NCI-H510A treated with DMSO at 0.1 percent for 48 hours (cell line): Measurements from ENCODE around the gene C2orf92.
"Not testable (repeated sequence)": the region's sequence is repeated elsewhere in the genome, so short reads cannot be mapped to it uniquely, and the experiment has no call there.

Source experiments
- DNase-seq: peaks from one replicate; lab custom pipeline; 2025; lab: John Stamatoyannopoulos, UW

Gene C2orf92

GRCh38 chr2:97660044-97660774 is 9.3 kb upstream of the C2orf92 start:
- DNase-seq, result no peak

GRCh38 chr2:97660775-97661389 is 8.6 kb upstream of the C2orf92 start:
- DNase-seq, result no peak

- DNase-seq, result no peak
Measured at GRCh38 chr2:97661927-97662326, 7.6 kb upstream of the C2orf92 start.

- peak; percentile 2 for DNase-seq
Measured at GRCh38 chr2:97662386-97662894, 7.1 kb upstream of the C2orf92 start.

- DNase-seq, result peak; percentile 31
Measured at GRCh38 chr2:97662895-97663625, 6.5 kb upstream of the C2orf92 start.

- DNase-seq, result no peak
Measured at GRCh38 chr2:97663626-97663961, 5.9 kb upstream of the C2orf92 start.

- peak; percentile 93 for DNase-seq
Measured at GRCh38 chr2:97663962-97664635, 5.4 kb upstream of the C2orf92 start, which contains the start of gene ACTR1B. TSS of gene ACTR1B (minus strand) at chr2:97664044. CDS start at chr2:97663890, 154 bp downstream.

- peak; percentile 41 for DNase-seq
Measured at GRCh38 chr2:97664636-97664970, 4.9 kb upstream of the C2orf92 start.

- DNase-seq, result no peak
Measured at GRCh38 chr2:97670471-97670870, 958 bp downstream of the C2orf92 start.

GRCh38 chr2:97671526-97671925 is 2.0 kb downstream of the C2orf92 start:
- no peak for DNase-seq

GRCh38 chr2:97672606-97673140 is 3.2 kb downstream of the C2orf92 start:
- DNase-seq, result not testable (repeated sequence)

- DNase-seq, result no peak
Measured at GRCh38 chr2:97673182-97673914, 3.8 kb downstream of the C2orf92 start.

GRCh38 chr2:97673915-97674283 is 4.4 kb downstream of the C2orf92 start:
- no peak for DNase-seq

GRCh38 chr2:97675430-97676113 is 6.1 kb downstream of the C2orf92 start:
- DNase-seq, result no peak

GRCh38 chr2:97676620-97677019 is 7.1 kb downstream of the C2orf92 start:
- no peak for DNase-seq

- no peak for DNase-seq
Measured at GRCh38 chr2:97677480-97677879, 8.0 kb downstream of the C2orf92 start.

GRCh38 chr2:97678298-97678697 is 8.8 kb downstream of the C2orf92 start:
- no peak for DNase-seq

GRCh38 chr2:97687235-97687634 is 17.7 kb downstream of the C2orf92 start:
- not testable (repeated sequence) for DNase-seq

- no peak for DNase-seq
Measured at GRCh38 chr2:97688062-97688827, 18.7 kb downstream of the C2orf92 start.

- DNase-seq, result no peak
Measured at GRCh38 chr2:97691166-97691565, 21.7 kb downstream of the C2orf92 start.
